Stimulated activated CD4-positive, alpha-beta T cell treated with anti-CD3 and anti-CD28 coated beads, Interleukin-12 subunit alpha, Interleukin-12 subunit beta, amount 100 ng/mL, for 24 hours (primary cell): Measurements from ENCODE around the gene TSEN2.
"Not testable (repeated sequence)": the region's sequence is repeated elsewhere in the genome, so short reads cannot be mapped to it uniquely, and the experiment has no call there.

Source experiments
- DNase-seq, 2 experiments: peaks; one replicate each; pipeline ENCODE4 v3.0.0-alpha.2; 2020; ENCODE audit warnings: low read depth in 2 of 2

Gene TSEN2

DNA sequence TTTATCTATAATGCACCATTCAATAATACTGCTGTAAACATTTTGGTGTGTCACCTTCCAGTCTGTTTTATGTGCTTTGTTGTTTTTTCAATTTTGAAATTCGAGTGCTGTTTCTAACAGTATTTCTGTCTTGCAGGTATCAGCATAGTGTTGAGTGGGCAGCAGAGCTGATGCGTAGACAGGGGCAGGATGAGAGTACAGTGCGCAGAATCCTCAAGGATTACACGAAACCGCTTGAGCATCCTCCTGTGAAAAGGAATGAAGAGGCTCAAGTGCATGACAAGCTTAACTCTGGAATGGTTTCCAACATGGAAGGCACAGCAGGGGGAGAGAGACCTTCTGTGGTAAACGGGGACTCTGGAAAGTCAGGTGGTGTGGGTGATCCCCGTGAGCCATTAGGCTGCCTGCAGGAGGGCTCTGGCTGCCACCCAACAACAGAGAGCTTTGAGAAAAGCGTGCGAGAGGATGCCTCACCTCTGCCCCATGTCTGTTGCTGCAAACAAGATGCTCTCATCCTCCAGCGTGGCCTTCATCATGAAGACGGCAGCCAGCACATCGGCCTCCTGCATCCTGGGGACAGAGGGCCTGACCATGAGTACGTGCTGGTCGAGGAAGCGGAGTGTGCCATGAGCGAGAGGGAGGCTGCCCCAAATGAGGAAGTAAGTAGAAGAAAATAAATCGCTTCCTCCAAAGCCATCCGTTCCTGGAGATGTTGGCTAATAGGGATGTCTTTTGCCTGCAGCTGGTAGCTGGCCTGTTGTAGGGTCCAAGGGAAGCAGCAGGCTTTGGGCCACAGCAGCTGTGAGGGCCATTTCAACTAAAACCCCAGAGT is 19.1 kb downstream of the TSEN2 start:
- DNase-seq: no peak

GRCh38 chr3:12506201-12506709 is 22.0 kb downstream of the TSEN2 start:
- DNase-seq: no peak

- no peak for DNase-seq
Observed at GRCh38 chr3:12507591-12508281, 23.5 kb downstream of the TSEN2 start.

- no peak for DNase-seq
Observed at GRCh38 chr3:12508291-12508700, 24.0 kb downstream of the TSEN2 start.

GRCh38 chr3:12509466-12509865 is 25.2 kb downstream of the TSEN2 start:
- no peak for DNase-seq

DNA sequence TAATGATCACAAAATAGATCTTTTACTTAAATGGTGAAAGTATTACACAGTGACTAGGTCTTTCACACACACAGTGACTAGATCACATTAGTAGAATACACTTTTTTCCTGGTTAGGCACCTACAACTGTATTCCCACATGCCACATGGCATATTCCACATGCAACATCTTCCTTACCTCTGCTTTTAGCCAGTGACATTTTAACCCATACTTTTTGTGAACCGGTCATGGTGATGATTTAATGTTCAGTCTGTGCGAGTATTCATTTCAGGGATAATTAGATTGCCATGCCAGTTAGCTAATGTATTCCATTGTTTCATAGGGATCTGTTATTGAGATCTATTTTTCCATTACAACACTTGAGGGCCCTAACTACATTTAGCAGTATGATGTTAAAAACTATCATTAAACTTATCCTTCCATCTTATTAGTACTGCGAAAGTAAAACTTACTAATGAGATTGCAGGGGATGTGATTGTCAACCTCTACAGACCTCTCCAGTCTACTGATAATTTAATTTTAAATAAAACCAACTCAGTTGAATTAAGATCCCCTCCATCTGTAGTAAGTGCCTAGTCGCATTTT is 28.3 kb downstream of the TSEN2 start:
- DNase-seq: no peak

DNA sequence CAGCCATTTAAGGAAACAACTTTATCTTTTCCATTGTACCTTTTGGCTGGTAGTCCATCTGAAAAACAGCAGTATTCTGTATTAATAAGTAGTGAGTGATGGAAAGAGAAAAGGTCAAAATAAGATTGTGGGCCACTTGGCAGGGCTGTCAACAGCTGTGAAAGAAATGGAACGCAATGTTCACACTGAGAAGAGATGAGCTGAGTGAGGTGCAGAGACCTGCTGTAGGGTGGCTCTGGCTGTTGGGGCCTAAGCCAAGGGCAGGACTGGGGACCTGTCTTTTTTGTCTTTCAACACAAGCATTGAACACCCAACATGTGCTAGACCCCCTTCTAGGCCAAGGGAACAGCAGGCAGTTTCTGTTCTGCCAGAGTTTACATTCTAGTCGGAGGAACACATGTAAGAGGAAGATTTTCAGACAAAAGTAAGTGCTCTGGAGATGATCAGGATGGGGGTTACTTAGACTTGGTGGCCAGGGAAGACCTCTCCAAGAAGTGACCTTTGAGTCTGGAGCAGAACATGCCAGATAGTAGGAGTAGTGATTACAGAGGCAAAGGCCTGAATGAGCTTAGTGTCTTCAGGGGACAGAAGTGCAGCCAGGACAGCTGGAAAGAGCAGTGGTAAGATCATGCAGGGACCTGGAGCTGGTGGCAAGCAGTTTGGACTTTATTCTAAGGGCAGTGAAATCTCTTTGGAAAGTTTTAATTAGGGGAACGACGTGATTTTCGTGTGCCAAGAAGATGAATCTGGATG is 29.6 kb downstream of the TSEN2 start:
- no peak for DNase-seq

DNA sequence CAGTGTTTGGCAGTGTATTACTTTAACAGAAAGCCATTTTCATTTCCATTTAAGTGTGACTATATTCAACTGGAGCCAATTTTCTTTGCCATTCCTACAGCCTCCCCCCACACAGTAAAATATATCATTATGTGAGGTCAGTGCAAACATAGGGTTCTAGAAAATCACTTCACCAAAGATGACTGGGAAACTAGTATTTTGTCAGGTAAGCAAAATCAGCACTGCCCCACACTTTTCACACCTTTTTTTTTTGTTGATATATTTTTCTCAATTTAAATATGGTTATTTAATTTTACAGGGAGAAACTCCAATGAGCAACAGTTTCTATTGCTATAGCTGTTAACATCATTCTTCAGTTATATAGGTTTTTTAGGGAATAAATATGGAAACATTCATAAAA is 31.4 kb downstream of the TSEN2 start:
- no peak for DNase-seq

DNA sequence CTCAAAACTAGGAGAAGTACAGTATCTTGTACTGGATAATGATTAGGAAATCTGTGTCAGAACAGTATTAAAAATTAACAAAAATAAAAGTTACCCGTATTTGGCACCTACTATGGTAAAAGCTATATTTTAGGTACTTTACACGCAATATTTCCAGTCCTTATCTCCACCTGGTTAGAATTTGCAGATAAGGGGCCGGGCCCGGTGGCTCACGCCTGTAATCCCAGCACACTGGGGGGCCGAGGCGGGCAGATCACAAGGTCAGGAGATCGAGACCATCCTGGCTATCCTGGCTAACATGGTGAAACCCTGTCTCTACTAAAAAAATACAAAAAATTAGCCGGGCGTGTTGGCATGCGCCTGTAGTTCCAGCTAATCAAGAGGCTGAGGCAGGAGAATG is 32.6 kb downstream of the TSEN2 start:
- DNase-seq: no peak

DNA sequence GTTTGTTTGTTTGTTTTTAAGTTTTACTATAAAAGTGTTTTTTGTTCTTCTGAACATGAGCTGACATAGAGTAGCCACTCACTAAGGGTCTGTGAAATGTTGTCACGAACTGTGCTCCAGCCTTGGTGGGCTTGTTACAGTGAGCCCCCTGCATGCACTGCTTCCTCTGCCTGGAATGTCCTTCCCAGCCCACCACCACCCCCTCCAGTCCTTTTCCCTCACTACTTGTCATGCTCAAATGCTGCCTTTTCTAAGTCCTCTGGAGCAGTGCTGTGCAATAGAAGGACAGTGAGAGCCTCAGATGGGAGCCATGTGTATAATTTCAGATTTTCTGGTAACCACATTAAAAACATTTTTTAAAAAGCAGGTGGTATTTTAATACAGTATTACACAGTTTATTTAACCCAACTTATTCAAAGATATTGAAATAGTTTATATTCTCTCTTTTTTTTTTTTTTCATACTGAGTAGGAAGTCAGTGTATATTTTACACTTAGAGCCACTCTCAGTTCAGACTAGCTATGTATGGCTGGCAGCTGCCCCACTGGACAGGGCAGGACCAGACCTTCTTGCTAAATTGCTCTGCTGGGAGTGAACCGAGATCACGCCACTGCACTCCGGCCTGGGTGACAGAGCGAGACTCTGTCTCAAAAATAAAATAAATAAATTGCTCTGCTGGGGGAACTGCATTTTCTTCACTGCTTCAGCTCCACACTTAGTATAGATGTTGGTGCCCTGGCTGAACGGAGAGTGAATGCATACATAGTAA is 34.2 kb downstream of the TSEN2 start:
- no peak for DNase-seq

- no peak for DNase-seq
Observed at GRCh38 chr3:12521010-12521409, 36.7 kb downstream of the TSEN2 start.

DNA sequence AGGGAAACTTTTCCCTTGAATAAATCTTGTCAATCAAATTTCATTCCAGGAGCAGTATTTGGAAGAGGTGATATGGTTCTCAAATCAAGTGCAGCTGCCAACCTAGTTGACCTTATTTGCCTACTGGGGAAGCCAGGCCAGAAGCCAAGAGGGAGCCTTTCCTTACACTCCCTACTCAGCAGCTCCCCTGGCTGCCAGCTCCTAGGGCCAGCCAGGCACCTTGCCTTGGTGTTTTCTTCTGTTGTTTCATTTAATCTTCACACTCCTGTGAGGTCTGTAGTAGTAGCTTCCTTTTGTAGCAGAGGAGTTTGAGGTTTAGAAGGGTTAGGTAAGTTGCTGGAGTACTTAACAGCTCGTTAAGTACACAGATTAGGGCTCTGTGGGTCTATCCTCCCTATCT is 38.4 kb downstream of the TSEN2 start:
- DNase-seq: no peak

- no peak for DNase-seq
Observed at GRCh38 chr3:12527757-12528143, 43.5 kb downstream of the TSEN2 start.

- no peak for DNase-seq
Observed at GRCh38 chr3:12532182-12532581, 47.9 kb downstream of the TSEN2 start.

DNA sequence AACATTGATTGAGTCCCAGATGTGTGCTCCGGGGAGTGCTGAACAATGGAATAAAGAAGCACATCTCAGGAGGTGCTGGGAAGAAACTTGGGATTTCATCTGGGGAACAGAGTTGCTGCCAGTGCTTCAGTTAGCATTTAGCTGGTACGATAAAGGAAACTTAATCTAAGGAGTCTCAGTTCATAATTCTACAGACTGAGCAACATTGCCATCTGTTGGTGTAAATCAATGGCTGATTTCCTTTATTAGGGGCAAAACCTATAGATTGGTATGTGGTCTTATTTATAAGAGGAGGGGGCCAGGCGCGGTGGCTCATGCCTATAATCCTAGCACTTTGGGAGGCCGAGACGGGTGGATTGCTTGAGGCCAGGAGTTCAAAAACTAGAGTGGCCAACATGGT is 52.1 kb downstream of the TSEN2 start:
- no peak for DNase-seq

DNA sequence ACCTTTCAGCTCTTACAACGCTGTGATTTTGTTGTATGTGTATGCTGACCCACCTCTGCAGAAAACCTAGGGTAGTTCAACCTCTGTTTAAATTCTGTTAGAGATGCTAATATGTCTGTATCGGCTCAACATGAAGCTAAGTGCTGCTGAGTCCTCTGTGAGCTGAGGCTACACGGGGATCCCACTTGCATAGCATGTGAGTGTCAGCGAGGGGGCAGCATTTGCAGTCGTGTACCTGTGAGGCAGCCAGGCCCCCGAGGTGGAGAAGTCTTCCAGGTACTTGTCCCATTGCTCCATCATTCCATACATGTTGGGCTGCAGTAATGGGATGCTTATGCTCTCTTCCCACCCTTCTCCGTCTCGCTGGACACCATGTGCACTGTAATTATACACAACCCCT is 57.3 kb downstream of the TSEN2 start:
- no peak for DNase-seq

DNA sequence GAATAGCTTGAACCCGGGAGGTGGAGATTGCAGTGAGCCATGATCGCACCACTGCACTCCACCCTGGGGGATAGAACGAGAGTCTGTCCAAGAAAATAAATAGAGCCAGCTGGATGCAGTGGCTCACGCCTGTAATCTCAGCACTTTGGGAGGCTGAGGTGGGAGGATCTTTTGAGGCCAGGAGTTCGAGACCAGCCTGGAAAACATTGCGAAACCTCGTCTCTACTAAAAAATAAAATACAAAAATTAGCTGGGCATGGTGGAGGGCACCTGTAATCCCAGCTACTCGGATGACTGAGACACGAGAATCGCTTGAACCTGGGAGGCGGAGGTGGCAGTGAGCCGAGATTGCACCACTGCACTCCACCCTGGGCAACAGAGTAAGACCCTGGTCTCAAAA is 59.2 kb downstream of the TSEN2 start:
- not testable (repeated sequence) for DNase-seq

GRCh38 chr3:12544652-12545472 is 60.6 kb downstream of the TSEN2 start:
- DNase-seq: no peak

GRCh38 chr3:12545473-12545791 is 61.2 kb downstream of the TSEN2 start, which contains the start of gene MKRN2OS:
TSS of gene MKRN2OS (minus strand) at chr3:12545499. CDS start at chr3:12545464, 35 bp downstream.
- DNase-seq: no peak

- no peak for DNase-seq
Observed at GRCh38 chr3:12549971-12550760, 65.9 kb downstream of the TSEN2 start.
